ENCODE data around the gene SLC24A4.

Gene SLC24A4

DNA sequence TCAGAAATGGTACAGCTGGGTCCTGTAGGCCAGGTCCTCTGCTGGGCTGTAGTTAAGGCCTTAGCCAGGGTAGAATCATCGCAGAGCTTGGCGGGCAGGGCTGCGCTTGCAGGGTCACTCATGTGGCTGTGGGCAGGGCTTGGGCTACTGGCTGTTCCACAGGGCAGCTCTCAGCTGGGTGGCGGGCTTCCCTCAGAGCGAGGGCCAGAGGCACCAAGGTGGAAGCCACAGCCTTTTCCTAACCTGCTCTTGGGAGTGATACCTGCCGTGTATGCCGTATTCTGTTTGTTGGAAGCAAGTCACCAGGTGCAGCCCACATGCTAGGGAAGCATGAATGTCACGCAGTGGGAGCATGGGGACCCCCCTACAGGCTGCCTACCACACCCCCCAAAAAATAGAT, 120.8 kb downstream of the SLC24A4 start:
- H3K4me1 Mint-ChIP-seq: peaks cover 42% of the 10 kb centered on the region
- H3K4me3 Mint-ChIP-seq: no peak overlapping the region
- no peak for ATAC-seq

DNA sequence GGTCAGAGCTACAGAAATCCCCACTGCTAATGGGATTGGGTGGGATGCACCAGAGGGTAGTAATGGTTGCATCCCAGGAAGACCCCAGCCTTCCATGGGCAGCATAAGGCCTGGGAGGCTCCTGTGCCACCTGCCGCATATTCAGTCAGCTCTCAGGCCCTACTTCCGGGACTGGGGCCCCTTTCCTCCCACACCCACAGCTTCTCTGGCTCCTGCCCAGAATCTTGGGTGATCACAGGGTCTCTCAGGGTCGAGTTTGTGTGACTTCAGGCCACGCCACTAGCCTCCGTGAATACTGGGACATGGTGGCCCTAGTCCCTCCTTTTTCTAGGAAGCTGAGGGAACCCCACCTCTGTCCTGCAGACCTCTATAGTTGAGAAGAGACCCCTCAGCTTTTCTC, 123.8 kb downstream of the SLC24A4 start:
- Mint-ChIP-seq H3K9me3 (no peaks in the 10 kb centered on the region), H3K27ac (peak overlapping the region; percentile 56), H3K36me3 (no peaks in the 10 kb centered on the region), H3K4me3 (no peak overlapping the region), H3K4me1 (peaks cover 23% of the 10 kb centered on the region)
- DNase-seq (ENCODE audit: low spot score in 2 of 2) (no peak), ATAC-seq (no peak)

More for the DNA sequence above, 120.8 kb downstream of the SLC24A4 start:
- no peak for DNase-seq (ENCODE audit: low spot score in 2 of 2)
- Mint-ChIP-seq H3K9me3 (no peaks in the 10 kb centered on the region), H3K27ac (peak overlapping the region; percentile 26), H3K36me3 (no peaks in the 10 kb centered on the region)

DNA sequence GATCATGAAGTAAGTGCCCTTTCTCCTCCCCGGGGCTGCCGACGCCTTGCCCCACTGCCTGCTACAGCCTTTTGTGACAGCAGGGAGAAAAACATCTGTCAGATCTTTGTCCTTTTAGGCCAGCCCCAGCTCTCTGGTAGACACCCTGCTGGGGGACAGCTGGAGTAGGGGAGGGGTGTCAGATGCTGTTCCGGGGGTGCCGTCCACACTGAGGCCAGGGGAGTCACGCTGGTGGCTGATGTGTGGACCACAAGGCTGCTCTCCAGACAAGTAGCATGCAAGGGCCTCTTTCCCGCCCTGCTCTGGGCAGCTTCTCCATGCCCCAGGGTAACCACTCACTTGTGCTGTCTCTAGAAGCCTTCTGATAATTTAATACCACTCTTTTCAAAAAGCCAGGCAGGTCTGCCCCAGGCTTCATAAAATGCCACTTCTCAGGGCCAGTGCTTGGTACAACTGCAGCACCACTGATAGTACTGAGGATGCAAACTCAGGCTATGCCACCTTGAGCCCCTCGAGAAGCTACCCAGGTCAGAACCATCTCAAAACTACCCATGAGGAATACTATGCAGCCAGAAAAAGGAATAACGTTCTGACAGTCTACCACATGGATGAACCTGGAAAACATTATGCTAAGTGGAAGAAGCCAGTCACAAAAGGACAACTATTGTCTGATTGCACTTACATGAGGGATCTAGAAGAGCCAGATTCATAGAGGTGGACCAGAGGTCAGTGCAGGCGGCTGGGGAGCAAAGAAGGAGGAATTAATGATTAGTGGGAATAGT, 124.6 kb downstream of the SLC24A4 start:
- DNase-seq (ENCODE audit: low spot score in 2 of 2) (no peak), ATAC-seq (no peak)
- peaks cover 15% of the 10 kb centered on the region for H3K4me1 Mint-ChIP-seq
- H3K36me3 Mint-ChIP-seq: no peaks in the 10 kb centered on the region
- H3K9me3 Mint-ChIP-seq: no peaks in the 10 kb centered on the region
- H3K27ac Mint-ChIP-seq: peak overlapping the region; percentile 74
- no peak overlapping the region for H3K4me3 Mint-ChIP-seq

DNA sequence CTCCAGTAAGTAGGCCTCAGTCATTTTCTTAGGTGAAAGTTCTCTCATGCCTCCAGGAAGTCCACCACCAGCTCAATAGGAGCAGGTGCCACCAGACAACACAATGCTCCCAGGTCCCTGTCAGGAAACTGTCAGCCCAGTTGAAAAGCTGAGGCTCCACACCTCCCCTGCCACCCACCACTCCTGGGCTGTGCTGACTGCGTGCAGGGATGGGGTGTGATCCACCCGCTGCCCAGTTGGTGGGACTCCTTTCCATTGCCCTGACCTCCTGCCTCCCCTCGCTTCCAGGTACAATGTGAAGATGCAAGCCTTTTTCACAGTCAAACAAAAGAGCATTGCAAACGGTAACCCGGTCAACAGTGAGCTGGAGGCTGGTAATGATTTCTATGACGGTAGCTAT, 125.8 kb downstream of the SLC24A4 start:
- H3K27ac Mint-ChIP-seq: no peak overlapping the region
- no peaks in the 10 kb centered on the region for H3K9me3 Mint-ChIP-seq
- no peak overlapping the region for H3K4me3 Mint-ChIP-seq
- no peaks in the 10 kb centered on the region for H3K36me3 Mint-ChIP-seq
- DNase-seq (ENCODE audit: low spot score in 2 of 2) (no peak), ATAC-seq (no peak)
- H3K4me1 Mint-ChIP-seq: peaks cover 10% of the 10 kb centered on the region

DNA sequence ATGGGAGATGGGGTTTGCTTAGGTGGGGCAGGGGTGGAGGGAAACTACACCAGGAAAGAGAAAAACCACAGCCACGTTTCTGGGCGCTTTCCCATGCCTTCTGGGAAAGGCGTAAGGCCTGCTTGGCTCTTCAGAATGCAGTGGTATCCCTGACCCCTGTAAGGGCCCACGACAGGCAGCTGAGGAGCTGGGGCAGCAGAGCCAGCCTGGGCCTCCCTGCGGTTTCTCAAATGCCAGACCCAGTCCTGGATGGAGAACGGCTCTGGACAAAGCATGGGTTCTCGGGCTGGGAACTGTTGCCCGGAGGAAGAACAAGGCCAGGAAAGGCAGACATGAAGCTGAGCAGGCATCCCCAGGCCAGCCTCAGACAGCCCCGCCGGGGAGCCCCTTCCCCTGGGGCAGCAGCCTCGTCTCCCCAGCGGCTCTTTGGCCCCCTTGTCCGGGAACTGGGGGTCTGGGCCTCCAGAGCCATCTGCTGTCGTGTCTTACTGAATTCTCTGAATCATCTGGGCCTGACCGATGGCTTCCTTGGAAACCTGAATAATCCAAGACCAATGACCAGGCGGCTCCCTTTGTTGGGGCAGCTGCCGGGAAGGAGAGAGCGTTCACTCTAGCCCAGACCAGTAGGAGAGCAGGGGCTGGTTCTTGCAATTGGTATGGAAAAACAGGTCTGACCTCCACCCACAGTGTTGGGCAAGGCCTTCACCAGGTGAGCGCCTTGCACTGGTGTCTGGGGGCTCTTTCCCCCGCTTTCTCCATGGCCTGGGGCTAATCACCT, 126.6 kb downstream of the SLC24A4 start:
- no peak for ATAC-seq
- no peaks in the 10 kb centered on the region for H3K9me3 Mint-ChIP-seq
- no peak for DNase-seq (ENCODE audit: low spot score in 2 of 2)
- H3K4me3 Mint-ChIP-seq: no peak overlapping the region
- no peak overlapping the region for H3K27ac Mint-ChIP-seq
- H3K36me3 Mint-ChIP-seq: no peaks in the 10 kb centered on the region
- H3K4me1 Mint-ChIP-seq: peaks cover 10% of the 10 kb centered on the region

DNA sequence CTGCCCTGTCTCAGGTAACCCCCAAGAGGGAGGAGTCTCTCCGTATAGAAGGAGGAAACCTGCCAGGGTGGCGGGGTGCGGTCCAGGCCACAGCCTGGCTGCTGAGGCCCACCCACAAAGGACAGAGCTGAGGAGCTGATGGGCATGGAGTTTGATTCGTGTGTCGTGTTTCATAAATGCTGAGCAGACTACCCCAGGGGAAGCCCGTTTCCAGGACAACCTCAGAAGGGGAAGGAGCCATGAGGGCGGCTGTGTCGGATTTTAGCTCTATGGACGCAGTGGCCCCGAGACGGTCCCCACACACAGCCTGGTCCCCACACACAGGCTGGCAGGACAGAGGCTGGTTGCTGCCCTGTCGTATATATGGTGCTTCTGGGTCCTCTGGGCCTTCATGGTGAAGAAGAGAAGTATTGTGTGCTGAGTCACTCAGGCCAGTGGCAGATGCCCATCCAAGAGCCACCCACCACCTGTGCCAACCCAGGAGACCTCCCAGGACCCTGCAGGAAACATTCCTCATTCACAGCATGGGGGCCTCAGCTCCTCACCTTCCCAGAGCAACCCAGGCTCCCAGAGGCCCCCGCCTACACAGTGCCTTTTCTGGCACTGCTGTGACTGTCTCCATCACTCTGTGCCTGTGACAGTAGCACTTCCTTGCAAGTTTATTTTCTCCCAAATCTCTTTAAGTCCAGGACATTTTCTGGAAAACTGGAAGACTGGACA, 127.5 kb downstream of the SLC24A4 start:
- no peak for DNase-seq (ENCODE audit: low spot score in 2 of 2)
- Mint-ChIP-seq H3K4me3 (no peak overlapping the region), H3K36me3 (no peaks in the 10 kb centered on the region), H3K27ac (peak overlapping the region; percentile 67), H3K9me3 (no peaks in the 10 kb centered on the region), H3K4me1 (peaks cover 10% of the 10 kb centered on the region)
- no peak for ATAC-seq

DNA sequence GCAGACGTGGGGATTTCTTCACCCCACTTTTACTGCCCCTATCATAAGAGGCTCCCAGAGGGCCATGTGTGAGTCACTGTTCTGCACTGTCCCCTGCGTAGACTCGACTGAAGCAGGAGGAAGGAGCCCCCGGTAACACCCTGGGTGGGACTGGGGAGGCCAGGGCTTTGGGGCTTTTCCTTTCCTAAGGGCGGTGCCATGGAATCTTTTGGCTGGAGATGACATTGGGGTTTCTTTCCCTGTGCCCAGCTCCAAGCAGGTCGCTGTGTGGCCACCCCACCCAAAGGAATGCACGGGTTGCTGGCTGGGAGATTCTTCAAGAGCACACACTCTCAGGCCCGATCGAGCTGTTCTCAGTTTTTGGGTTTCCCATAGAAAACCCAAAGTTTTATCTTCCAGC, 128.3 kb downstream of the SLC24A4 start:
- no peak for DNase-seq (ENCODE audit: low spot score in 2 of 2)
- Mint-ChIP-seq H3K27ac (peak overlapping the region; percentile 67), H3K36me3 (no peaks in the 10 kb centered on the region), H3K4me1 (peaks cover 10% of the 10 kb centered on the region), H3K4me3 (no peak overlapping the region), H3K9me3 (no peaks in the 10 kb centered on the region)
- ATAC-seq: no peak

DNA sequence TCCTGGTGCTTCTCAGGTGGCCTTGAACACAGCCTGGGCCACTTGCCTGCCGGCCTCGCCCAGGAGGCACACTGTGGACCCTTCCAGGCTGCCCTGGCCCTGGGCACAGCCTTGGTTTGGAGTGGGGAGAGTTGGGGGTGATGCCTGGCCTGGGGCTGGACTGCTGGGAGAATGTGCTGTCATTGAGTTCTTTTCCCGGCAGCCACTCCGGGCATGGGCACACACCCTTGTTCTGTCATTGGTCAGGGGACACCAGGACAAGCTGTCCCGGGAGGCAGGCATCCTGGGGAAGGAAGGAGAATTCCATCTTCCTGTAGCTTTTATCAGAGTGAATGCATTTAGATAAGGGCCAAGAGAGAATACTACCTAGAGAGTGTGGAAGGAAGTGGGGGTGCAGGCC, 128.8 kb downstream of the SLC24A4 start:
- ATAC-seq (no peak), DNase-seq (ENCODE audit: low spot score in 2 of 2) (no peak)
- Mint-ChIP-seq H3K36me3 (no peaks in the 10 kb centered on the region), H3K4me3 (no peak overlapping the region), H3K27ac (peak overlapping the region; percentile 67), H3K9me3 (no peaks in the 10 kb centered on the region), H3K4me1 (peaks cover 8% of the 10 kb centered on the region)

DNA sequence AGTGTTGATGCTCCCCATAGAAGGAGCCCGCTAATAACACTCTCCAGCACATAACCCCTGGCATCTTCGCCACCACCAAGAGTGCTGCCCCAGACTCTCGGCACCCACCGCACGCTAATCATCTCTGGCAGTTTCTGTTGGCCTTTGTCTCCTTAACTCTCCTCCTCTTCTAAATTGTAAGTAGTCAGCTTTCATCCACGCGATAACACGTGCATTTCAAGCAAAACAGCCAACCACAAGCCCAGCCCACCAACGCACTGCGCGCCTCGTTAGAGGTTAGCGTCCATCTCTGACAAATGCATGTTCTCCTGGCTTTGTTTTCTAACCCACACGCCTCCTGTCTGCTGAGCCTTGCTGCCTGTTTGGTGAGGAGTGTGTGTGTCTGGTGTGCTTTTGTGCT, 129.5 kb downstream of the SLC24A4 start:
- H3K27ac Mint-ChIP-seq: peak overlapping the region; percentile 67
- H3K9me3 Mint-ChIP-seq: no peaks in the 10 kb centered on the region
- H3K4me3 Mint-ChIP-seq: no peak overlapping the region
- peaks cover 6% of the 10 kb centered on the region for H3K4me1 Mint-ChIP-seq
- ATAC-seq: no peak
- no peak for DNase-seq (ENCODE audit: low spot score in 2 of 2)
- H3K36me3 Mint-ChIP-seq: no peaks in the 10 kb centered on the region

DNA sequence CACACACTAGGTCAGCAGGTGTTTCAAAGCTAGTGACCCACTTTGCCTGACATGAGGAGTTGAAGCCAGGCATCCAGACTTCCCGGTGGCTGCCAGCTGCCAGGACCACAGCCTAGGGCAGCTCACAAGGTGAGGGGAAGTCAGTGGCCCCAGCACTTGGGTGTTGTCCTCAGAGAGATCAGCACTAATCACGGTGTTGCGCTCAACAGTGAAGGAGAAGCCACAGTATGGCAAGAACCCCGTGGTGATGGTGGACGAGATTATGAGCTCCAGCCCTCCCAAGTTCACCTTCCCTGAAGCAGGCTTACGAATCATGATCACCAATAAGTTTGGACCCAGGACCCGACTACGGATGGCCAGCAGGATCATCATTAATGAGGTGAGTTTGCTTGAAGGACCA, 130.7 kb downstream of the SLC24A4 start:
- Mint-ChIP-seq H3K4me1 (peaks cover 5% of the 10 kb centered on the region), H3K27ac (no peak overlapping the region), H3K9me3 (no peaks in the 10 kb centered on the region), H3K36me3 (no peaks in the 10 kb centered on the region), H3K4me3 (no peak overlapping the region)
- no peak for ATAC-seq
- DNase-seq (ENCODE audit: low spot score in 2 of 2): no peak

DNA sequence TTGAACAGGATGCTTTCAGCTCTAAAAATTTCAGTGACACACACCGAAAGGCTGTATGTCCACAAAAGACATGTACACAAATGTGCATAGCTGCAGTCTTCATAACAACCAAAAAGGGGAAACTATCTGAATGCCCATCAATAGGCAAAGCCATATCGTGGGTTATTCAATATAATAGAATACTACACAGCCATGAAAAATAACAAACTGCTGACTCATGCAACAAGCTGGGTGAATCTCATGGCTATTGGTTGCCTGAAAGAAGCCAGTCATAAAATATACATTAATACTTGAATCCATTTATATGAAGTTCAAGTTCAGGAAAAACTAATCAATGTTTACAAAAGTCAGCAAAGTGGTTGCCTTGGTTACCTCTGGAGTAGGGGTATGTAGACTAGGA, 132.3 kb downstream of the SLC24A4 start:
- Mint-ChIP-seq H3K4me1 (peaks cover 13% of the 10 kb centered on the region), H3K27ac (no peak overlapping the region), H3K36me3 (no peaks in the 10 kb centered on the region), H3K4me3 (no peak overlapping the region), H3K9me3 (no peaks in the 10 kb centered on the region)
- ATAC-seq (no peak), DNase-seq (ENCODE audit: low spot score in 2 of 2) (no peak)

DNA sequence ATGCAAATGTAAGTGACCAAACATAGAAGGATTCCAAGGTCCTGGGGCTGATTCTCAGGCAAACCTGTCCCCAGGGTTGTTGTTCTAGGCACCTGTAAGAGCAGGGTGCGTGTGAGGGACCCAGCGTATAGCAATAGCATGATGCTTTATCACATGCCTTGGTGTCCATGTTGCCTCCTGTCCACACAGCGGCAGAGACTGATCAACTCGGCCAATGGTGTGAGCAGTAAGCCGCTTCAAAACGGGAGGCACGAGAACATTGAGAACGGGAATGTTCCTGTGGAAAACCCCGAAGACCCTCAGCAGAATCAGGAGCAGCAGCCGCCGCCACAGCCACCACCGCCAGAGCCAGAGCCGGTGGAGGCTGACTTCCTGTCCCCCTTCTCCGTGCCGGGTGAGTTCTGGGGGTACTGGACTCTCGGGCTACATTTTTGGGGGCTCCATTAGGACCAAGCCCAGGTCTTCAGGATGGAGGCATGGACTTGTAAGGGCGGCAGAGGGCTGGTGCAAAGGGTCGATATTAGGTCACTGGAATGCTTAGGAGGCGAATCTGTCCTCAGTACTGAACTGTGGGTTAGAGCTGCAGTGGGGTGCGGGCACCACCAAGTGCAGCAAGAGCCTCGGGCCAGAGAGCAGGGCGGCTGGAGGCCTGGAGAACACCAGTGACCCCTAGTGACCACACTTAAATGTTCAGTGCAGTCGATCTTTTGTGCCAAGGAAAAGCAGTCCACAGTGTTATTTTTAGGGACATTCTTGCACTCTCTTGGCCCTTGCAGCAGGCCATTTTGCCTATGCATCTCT, 133.4 kb downstream of the SLC24A4 start:
- ATAC-seq (no peak), DNase-seq (ENCODE audit: low spot score in 2 of 2) (no peak)
- no peak overlapping the region for H3K4me3 Mint-ChIP-seq
- no peak overlapping the region for H3K27ac Mint-ChIP-seq
- H3K9me3 Mint-ChIP-seq: no peaks in the 10 kb centered on the region
- H3K36me3 Mint-ChIP-seq: no peaks in the 10 kb centered on the region
- H3K4me1 Mint-ChIP-seq: peaks cover 24% of the 10 kb centered on the region

DNA sequence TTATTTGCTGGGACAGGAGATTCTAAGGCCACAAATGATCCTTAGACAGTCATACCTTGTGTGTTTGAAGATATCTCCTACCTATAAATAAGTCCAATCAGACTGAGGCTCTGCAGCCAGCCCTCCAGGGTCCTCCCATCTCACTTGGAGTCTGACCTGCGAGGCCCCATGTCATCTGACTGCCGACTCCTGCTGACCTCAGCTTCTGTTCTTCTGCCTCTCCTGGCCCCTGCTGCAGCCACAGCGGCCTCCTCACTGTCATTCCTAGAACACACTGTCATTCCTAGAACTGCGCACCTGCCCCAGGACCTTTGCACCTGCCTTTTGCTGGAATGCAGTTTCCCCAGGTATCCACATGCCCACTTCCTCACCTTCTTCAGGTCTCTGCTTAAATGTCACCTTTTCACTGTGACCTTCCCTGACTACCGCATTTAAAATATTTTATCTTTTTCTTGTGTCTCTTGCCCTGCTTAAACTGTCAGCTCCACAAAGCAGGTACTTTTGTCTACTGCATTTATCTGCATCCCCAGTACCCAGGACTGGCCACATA, 134.1 kb downstream of the SLC24A4 start:
- no peak for DNase-seq (ENCODE audit: low spot score in 2 of 2)
- Mint-ChIP-seq H3K9me3 (no peaks in the 10 kb centered on the region), H3K4me3 (no peak overlapping the region), H3K27ac (no peak overlapping the region), H3K4me1 (peaks cover 31% of the 10 kb centered on the region), H3K36me3 (no peaks in the 10 kb centered on the region)
- ATAC-seq: no peak

DNA sequence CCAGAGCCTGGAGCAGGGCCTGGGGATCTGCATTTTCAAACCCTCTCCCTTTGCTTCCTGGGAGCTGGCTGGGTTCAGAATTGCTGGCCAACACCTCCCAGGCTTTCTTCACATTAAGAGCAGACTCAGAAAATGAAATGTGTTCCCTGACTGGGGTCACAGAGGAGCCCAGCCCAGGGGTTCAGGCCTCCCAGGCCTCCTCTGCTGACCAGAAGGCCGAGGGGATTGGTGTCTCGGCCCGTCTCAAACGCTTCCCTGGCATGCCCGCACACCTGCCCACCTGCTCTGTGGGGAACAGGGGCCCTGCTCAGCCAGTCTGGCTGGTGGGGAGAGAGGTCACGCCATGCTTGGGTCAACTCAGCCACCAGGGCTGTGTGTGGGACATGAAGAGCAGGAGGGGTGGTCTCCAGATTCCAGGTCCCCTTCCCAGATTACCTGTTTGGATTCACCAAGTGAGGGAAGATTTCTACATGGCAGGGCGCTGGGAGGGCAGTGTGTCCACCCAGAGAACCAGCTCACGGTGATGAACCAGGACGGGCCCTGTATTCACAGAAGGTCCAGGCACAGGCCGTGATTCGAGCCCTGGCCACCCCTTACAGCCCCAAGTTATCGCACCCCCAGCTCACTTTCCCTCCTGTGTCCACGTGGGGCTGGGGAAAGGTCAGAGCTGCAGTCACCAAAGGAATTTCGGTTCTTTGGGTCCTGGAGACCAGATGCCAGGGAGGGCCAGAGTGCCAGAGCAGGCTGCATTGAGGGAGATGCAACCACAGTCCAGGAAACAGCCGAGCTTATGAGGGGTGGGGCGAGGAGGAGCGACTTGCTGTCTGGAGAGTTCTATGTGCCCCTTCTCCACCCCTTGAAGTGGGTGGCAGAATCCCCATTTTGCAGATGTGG, 135.4 kb downstream of the SLC24A4 start:
- Mint-ChIP-seq H3K27ac (peak overlapping the region; percentile 81), H3K36me3 (no peaks in the 10 kb centered on the region), H3K4me1 (peaks cover 44% of the 10 kb centered on the region), H3K9me3 (no peaks in the 10 kb centered on the region), H3K4me3 (no peak overlapping the region)
- DNase-seq (ENCODE audit: low spot score in 2 of 2): no peak
- no peak for ATAC-seq
